ENCODE measurements around the gene TSPAN3.

Gene TSPAN3

DNA sequence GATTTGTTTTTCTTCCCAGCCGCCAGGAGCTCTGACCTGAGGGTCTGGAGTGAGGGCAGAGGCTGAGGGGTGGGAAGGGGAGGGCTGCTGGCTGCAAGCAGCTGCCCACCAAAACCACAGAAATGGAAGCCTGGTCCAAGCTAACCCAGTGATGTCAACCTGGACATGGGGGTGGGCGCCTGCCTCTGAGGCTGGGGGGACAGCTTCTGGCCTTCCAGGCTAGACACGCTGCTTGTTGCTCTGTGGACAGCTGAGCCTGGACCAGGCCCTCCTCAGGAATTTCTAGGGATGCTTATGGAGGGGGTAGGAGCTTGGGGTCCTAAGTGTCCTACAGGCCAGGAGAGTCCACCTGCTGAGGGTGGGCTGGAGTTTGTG, 54.6 kb downstream of the TSPAN3 start:
- H3K36me3 ChIP-seq (ENCODE audit: low read length): no peaks in the 10 kb centered on the region
- no peaks in the 10 kb centered on the region for H3K27me3 ChIP-seq (ENCODE audit: low read length)
- no peak overlapping the region for H3K4me2 ChIP-seq (ENCODE audit: low read depth, low read length, poor library complexity, severe bottlenecking)
- H3K9ac ChIP-seq (ENCODE audit: low read length): no peak overlapping the region
- H3K4me3 ChIP-seq (ENCODE audit: insufficient read depth, low read length, poor library complexity, severe bottlenecking): no peak overlapping the region
- H4K20me1 ChIP-seq (ENCODE audit: low read depth, low read length): no peaks in the 10 kb centered on the region
- no peaks in the 10 kb centered on the region for H3K9me3 ChIP-seq (ENCODE audit: insufficient read depth, low read length)
- no peak for TF ChIP-seq EZH2phosphoT487 (conservative IDR thresholded peaks at IDR 0.05; ENCODE audit: low read length)
- TF ChIP-seq, protein P1, sequence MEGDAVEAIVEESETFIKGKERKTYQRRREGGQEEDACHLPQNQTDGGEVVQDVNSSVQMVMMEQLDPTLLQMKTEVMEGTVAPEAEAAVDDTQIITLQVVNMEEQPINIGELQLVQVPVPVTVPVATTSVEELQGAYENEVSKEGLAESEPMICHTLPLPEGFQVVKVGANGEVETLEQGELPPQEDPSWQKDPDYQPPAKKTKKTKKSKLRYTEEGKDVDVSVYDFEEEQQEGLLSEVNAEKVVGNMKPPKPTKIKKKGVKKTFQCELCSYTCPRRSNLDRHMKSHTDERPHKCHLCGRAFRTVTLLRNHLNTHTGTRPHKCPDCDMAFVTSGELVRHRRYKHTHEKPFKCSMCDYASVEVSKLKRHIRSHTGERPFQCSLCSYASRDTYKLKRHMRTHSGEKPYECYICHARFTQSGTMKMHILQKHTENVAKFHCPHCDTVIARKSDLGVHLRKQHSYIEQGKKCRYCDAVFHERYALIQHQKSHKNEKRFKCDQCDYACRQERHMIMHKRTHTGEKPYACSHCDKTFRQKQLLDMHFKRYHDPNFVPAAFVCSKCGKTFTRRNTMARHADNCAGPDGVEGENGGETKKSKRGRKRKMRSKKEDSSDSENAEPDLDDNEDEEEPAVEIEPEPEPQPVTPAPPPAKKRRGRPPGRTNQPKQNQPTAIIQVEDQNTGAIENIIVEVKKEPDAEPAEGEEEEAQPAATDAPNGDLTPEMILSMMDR (IDR thresholded peaks at IDR 0.05; ENCODE audit: insufficient read depth, low read length, poor library complexity, severe bottlenecking): no peak
- no peaks in the 10 kb centered on the region for H3F3A ChIP-seq (ENCODE audit: insufficient read depth)
- H3K27ac ChIP-seq (ENCODE audit: low read depth, low read length): no peak overlapping the region
- H2AFZ ChIP-seq (ENCODE audit: low read depth, low read length, severe bottlenecking): no peak overlapping the region
- H3K9me2 ChIP-seq (replicated peaks; ENCODE audit: insufficient read depth, low read length): no peaks in the 10 kb centered on the region
- H3K79me2 ChIP-seq (ENCODE audit: insufficient read depth, low read length): no peaks in the 10 kb centered on the region

DNA sequence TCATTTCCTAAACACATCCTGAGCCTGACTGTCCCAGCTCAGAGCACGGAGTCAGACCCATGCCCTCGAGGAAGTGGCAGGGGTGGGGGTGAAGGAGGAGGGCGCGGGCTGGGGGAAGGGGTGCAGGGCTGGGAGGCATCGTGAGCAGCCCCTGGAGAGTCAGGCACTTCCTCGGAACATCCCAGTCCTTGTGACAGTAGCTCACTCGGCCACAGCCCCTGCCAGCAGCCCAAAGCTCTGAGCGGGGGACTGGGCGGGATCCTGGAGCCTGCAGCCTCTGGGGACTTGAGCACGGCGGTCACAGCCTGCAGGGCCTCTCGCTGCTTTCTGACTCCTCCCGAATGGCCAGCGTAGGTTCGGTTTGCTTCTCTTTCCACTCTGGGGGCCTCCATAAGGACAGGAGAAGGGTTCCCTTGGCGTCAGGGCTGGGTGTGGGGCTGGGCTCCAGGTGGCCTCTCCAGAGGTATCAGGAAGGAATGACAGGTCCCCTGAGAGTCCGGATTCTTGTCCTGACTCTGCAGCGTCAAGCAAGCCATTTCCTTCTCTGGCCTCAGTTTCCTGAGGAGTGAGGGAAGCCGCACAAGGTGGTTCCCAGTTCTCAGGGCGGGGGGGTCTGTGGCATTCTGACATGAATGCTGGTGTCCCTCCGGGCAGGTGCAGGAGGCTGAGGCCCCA, 55.1 kb downstream of the TSPAN3 start:
- Histone ChIP-seq H4K20me1 (ENCODE audit: low read depth, low read length) (no peaks in the 10 kb centered on the region), H3K9me2 (replicated peaks; ENCODE audit: insufficient read depth, low read length) (no peaks in the 10 kb centered on the region), H2AFZ (ENCODE audit: low read depth, low read length, severe bottlenecking) (no peak overlapping the region), H3K4me2 (ENCODE audit: low read depth, low read length, poor library complexity, severe bottlenecking) (no peak overlapping the region), H3K9ac (ENCODE audit: low read length) (no peak overlapping the region), H3F3A (ENCODE audit: insufficient read depth) (no peaks in the 10 kb centered on the region), H3K79me2 (ENCODE audit: insufficient read depth, low read length) (no peaks in the 10 kb centered on the region), H3K9me3 (ENCODE audit: insufficient read depth, low read length) (no peaks in the 10 kb centered on the region), H3K27me3 (ENCODE audit: low read length) (no peaks in the 10 kb centered on the region), H3K36me3 (ENCODE audit: low read length) (no peaks in the 10 kb centered on the region), H3K4me3 (ENCODE audit: insufficient read depth, low read length, poor library complexity, severe bottlenecking) (no peak overlapping the region), H3K27ac (ENCODE audit: low read depth, low read length) (no peak overlapping the region)
- TF ChIP-seq EZH2phosphoT487 (conservative IDR thresholded peaks at IDR 0.05; ENCODE audit: low read length): no peak
- TF ChIP-seq, protein P1 (IDR thresholded peaks at IDR 0.05; ENCODE audit: insufficient read depth, low read length, poor library complexity, severe bottlenecking): no peak

DNA sequence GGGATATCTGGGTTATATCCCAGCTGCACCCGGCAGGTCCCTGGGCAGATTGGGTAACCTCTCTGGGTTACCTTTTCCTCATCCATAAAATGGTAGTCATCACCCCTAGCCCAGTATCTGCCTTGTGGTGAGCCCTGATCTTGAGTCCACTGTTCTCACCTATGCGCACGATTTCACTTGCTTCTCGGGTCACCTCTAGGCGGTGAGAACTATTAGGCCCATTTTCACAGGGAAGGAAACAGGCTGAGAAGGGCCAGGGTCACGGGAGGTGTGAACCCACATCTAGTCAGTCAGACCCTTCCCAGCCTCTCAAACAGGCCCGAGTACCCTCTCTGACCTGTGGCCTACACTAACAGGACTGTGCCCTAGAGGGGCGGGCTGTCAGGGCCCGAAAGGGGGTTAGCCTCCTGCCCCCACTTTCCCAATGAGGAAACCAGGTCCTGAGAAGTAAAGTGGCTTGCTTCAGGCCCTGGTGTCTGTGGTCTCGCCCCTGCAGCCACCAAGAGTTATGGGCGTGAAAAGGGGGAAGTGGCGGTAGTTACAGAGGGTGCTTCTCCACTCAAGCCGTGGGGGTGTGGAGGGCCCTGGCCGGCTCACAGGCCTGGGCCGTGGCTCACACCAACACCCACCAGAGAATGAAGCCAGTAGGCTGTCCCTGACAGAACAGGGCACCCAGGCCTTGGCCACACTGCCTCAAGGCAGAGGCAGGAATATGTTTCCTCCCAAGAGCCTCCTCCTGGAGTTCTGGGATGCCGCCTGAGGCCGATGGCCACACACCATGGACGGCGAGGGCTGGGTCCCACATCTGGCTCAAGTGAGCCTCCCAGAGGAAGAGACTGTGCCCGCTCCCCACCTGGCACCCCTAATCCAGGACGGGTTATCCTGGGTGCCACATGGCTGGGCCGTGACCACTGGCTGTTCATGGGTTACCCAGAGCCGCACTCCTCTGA, 56.5 kb downstream of the TSPAN3 start:
- H3K79me2 ChIP-seq (ENCODE audit: insufficient read depth, low read length): no peaks in the 10 kb centered on the region
- H3K27ac ChIP-seq (ENCODE audit: low read depth, low read length): no peak overlapping the region
- H3K27me3 ChIP-seq (ENCODE audit: low read length): no peaks in the 10 kb centered on the region
- no peak overlapping the region for H3K4me2 ChIP-seq (ENCODE audit: low read depth, low read length, poor library complexity, severe bottlenecking)
- H3K9ac ChIP-seq (ENCODE audit: low read length): no peak overlapping the region
- no peaks in the 10 kb centered on the region for H3K9me3 ChIP-seq (ENCODE audit: insufficient read depth, low read length)
- no peak overlapping the region for H2AFZ ChIP-seq (ENCODE audit: low read depth, low read length, severe bottlenecking)
- no peaks in the 10 kb centered on the region for H3F3A ChIP-seq (ENCODE audit: insufficient read depth)
- TF ChIP-seq EZH2phosphoT487 (conservative IDR thresholded peaks at IDR 0.05; ENCODE audit: low read length): no peak
- TF ChIP-seq, protein P1 (IDR thresholded peaks at IDR 0.05; ENCODE audit: insufficient read depth, low read length, poor library complexity, severe bottlenecking): no peak
- H4K20me1 ChIP-seq (ENCODE audit: low read depth, low read length): no peaks in the 10 kb centered on the region
- no peaks in the 10 kb centered on the region for H3K36me3 ChIP-seq (ENCODE audit: low read length)
- H3K9me2 ChIP-seq (replicated peaks; ENCODE audit: insufficient read depth, low read length): no peaks in the 10 kb centered on the region
- H3K4me3 ChIP-seq (ENCODE audit: insufficient read depth, low read length, poor library complexity, severe bottlenecking): no peak overlapping the region
